IMR-90 (cell line): ENCODE data around the gene POLR2L. TPM values are rescaled to one million over a fixed set of nuclear protein-coding genes. Genes with fewer than 3 reads are reported as not detected.
A peak's percentile ranks its signal among the peaks of the same experiment; 100 is the strongest.

Experiments used
- ATAC-seq: fragments of 200-7000 bp; cut with Tn5 transposase; 2 replicates; pipeline ENCODE4 v1.9.1; 2020; ENCODE audit warnings: low read depth, mild to moderate bottlenecking, moderate library complexity
- BruUV-seq: library from RNA; stranded (reverse); fragments of 400-500 nt; replicated peaks from 2 replicates; lab custom pipeline; 2021; lab: Mats Ljungman, UMichigan
- CTCF ChIA-PET: fragments of 300-600 bp; formaldehyde crosslinking; extraction: SDS; loops from one replicate; lab custom pipeline; 2021; ENCODE audit warnings: antibody characterized with exemption; lab: Yijun Ruan, JAX
- POLR2A ChIA-PET: fragments of 300-600 bp; sonication (Branson Sonifier 250); formaldehyde crosslinking; loops from one replicate; lab custom pipeline; 2022; ENCODE audit warnings: antibody characterized with exemption; ENCODE audit not compliant: unreplicated experiment; lab: Charles Lee
- DNase-seq: peaks from one replicate; pipeline ENCODE4 v3.0.0; 2013
- H2AFZ ChIP-seq: replicated peaks from 2 replicates; pipeline ENCODE3; 2013; ENCODE audit warnings: low read length, mild to moderate bottlenecking; ENCODE audit not compliant: poor library complexity
- H2AK5ac ChIP-seq: 2 replicates; pipeline ENCODE4 v1.6.1; 2013; ENCODE audit warnings: low read depth, low read length, inconsistent platforms
- H2AK9ac ChIP-seq: replicated peaks from 2 replicates; pipeline ENCODE3; 2013; ENCODE audit warnings: mild to moderate bottlenecking, low read depth, low read length, moderate library complexity; ENCODE audit not compliant: poor library complexity
- H2BK120ac ChIP-seq: 2 replicates; pipeline ENCODE4 v1.6.1; 2013; ENCODE audit warnings: low read depth, low read length, inconsistent platforms
- H2BK15ac ChIP-seq: 3 replicates; pipeline ENCODE4 v1.6.1; 2013; ENCODE audit warnings: low read depth, low read length, inconsistent platforms
- H2BK20ac ChIP-seq: 2 replicates; pipeline ENCODE4 v1.6.1; 2013; ENCODE audit warnings: low read depth, mild to moderate bottlenecking, inconsistent platforms, low read length, moderate library complexity
- H2BK5ac ChIP-seq: 2 replicates; pipeline ENCODE4 v1.6.1; 2013; ENCODE audit warnings: mild to moderate bottlenecking, low read depth, low read length, inconsistent platforms; ENCODE audit not compliant: poor library complexity, severe bottlenecking
- H3K14ac ChIP-seq: replicated peaks from 2 replicates; pipeline ENCODE4 v1.6.1; 2013; ENCODE audit warnings: low read depth, low read length, inconsistent platforms
- H3K18ac ChIP-seq: 2 replicates; pipeline ENCODE4 v1.6.1; 2013; ENCODE audit warnings: low read depth, low read length, control low read depth
- H3K23ac ChIP-seq: 2 replicates; pipeline ENCODE4 v1.6.1; 2013; ENCODE audit warnings: low read depth, low read length, inconsistent platforms
- H3K27ac ChIP-seq: 2 replicates; pipeline ENCODE4 v1.5.1; 2013; ENCODE audit warnings: mild to moderate bottlenecking, control low read depth, low read length; ENCODE audit not compliant: insufficient read depth
- H3K27me3 ChIP-seq: 2 replicates; pipeline ENCODE4 v1.6.1; 2013; ENCODE audit warnings: low read length; ENCODE audit not compliant: control insufficient read depth, insufficient read depth
- H3K36me3 ChIP-seq: 2 replicates; pipeline ENCODE4 v1.6.1; 2013; ENCODE audit warnings: low read length, mixed read lengths; ENCODE audit not compliant: control insufficient read depth, insufficient read depth
- H3K4ac ChIP-seq: 2 replicates; pipeline ENCODE4 v1.6.1; 2013; ENCODE audit warnings: low read depth, low read length, inconsistent platforms
- H3K4me1 ChIP-seq: 2 replicates; pipeline ENCODE4 v1.6.1; 2013; ENCODE audit warnings: low read length, mixed read lengths; ENCODE audit not compliant: control insufficient read depth, insufficient read depth
- H3K4me2 ChIP-seq: 2 replicates; pipeline ENCODE4 v1.6.1; 2013; ENCODE audit warnings: low read depth, mild to moderate bottlenecking, control low read depth, low read length, moderate library complexity
- H3K4me3 ChIP-seq: 2 replicates; pipeline ENCODE4 v1.5.1; 2013; ENCODE audit warnings: low read depth, mild to moderate bottlenecking, control low read depth, low read length, moderate library complexity; ENCODE audit not compliant: insufficient read depth
- H3K56ac ChIP-seq: 2 replicates; pipeline ENCODE4 v1.6.1; 2013; ENCODE audit warnings: low read length, inconsistent platforms; ENCODE audit not compliant: insufficient read depth; ENCODE audit errors: extremely low read depth
- H3K79me1 ChIP-seq, 2 experiments: 2 replicates each; pipeline ENCODE4 v1.6.1; 2013; ENCODE audit warnings: low read length in 2 of 2, inconsistent platforms in 1 of 2, low read depth in 1 of 2
- H3K9ac ChIP-seq: 2 replicates; pipeline ENCODE4 v1.6.1; 2013; ENCODE audit warnings: low read depth, low read length, control low read depth
- H3K9me1 ChIP-seq: 2 replicates; pipeline ENCODE4 v1.6.1; 2013; ENCODE audit warnings: low read length, inconsistent platforms; ENCODE audit not compliant: insufficient read depth
- H3K9me3 ChIP-seq: 2 replicates; pipeline ENCODE4 v1.6.1; 2013; ENCODE audit warnings: low read length; ENCODE audit not compliant: control insufficient read depth, insufficient read depth
- H4K20me1 ChIP-seq: 2 replicates; pipeline ENCODE4 v1.6.1; 2013; ENCODE audit warnings: low read length, inconsistent platforms; ENCODE audit not compliant: insufficient read depth
- H4K5ac ChIP-seq: 2 replicates; pipeline ENCODE4 v1.6.1; 2013; ENCODE audit warnings: mild to moderate bottlenecking, low read depth, low read length, control low read depth
- H4K8ac ChIP-seq, 2 experiments: 2 replicates each; pipeline ENCODE4 v1.6.1; 2013; ENCODE audit warnings: low read depth in 2 of 2, low read length in 2 of 2, control low read depth in 1 of 2, inconsistent platforms in 1 of 2
- H4K91ac ChIP-seq: 2 replicates; pipeline ENCODE4 v1.6.1; 2013; ENCODE audit warnings: low read depth, low read length, inconsistent platforms; ENCODE audit not compliant: insufficient read depth
- CHD1 ChIP-seq: IDR thresholded peaks from 2 replicates; pipeline ENCODE4 v1.6.1; 2012; ENCODE audit warnings: low read depth, low read length, improper control_type of control experiment
- MAZ ChIP-seq: IDR thresholded peaks from 2 replicates; pipeline ENCODE4 v1.6.1; 2012; ENCODE audit warnings: low read depth, mild to moderate bottlenecking, low read length, improper control_type of control experiment, moderate library complexity, borderline replicate concordance
- POLR2A ChIP-seq: IDR thresholded peaks from 2 replicates; pipeline ENCODE4 v1.6.1; 2012; ENCODE audit warnings: mild to moderate bottlenecking, low read depth, low read length
- RCOR1 ChIP-seq: IDR thresholded peaks from 2 replicates; pipeline ENCODE4 v1.6.1; 2012; ENCODE audit warnings: mild to moderate bottlenecking, low read length, improper control_type of control experiment; ENCODE audit not compliant: insufficient replicate concordance
- USF2 ChIP-seq: fragments of 150-350 bp; IDR thresholded peaks from 2 replicates; pipeline ENCODE4 v1.6.1; 2017; ENCODE audit warnings: mild to moderate bottlenecking, antibody characterized with exemption, low read length, low read depth
- WGBS, 2 experiments: methylation state at CpG; one replicate each; pipeline versions ENCODE4 v1.1.5 to v1.1.7; 2013; ENCODE audit warnings: missing lambda C conversion rate in 2 of 2; ENCODE audit not compliant: insufficient read length in 1 of 2; ENCODE audit errors: extremely low coverage in 2 of 2; 5-methylcytosine and 5-hydroxymethylcytosine counted together
- dilution Hi-C: fragments of 300-500 bp; cut with HindIII; formaldehyde crosslinking; loops from one replicate; pipeline ENCODE4 v1.14.3; 2018; ENCODE audit warnings: low sequenced_read_pairs; ENCODE audit not compliant: unreplicated experiment
- in situ Hi-C: fragments of 300-500 bp; cut with MboI; formaldehyde crosslinking; loops from 3 replicates; pipeline ENCODE4 v1.14.3; 2019; ENCODE audit warnings: low sequenced_read_pairs, inconsistent platforms, mixed read lengths
- intact Hi-C: fragments of 100-400 bp; cut with micrococcal nuclease; formaldehyde crosslinking; loops from 2 replicates; pipeline ENCODE4 v1.10.0; 2022
- polyA plus RNA-seq, 3 experiments: library from polyadenylated mRNA; depleted of rRNA; stranded (reverse); fragments of >200 nt; gene quantifications; 2 replicates each; pipeline ENCODE4 v1.2.3, GENCODE V29; 2012; ENCODE audit warnings: low replicate concordance in 1 of 3
- total RNA-seq: library from RNA; depleted of rRNA; stranded (reverse); fragments of >200 nt; gene quantifications from 2 replicates; pipeline ENCODE4 v1.2.3, GENCODE V29; 2012

Gene POLR2L
- total and polyA plus RNA-seq, 2 of the 4 experiments (the other 2 are of a cell fraction), result 44.4 to 416 TPM

GRCh38 chr11:843818-844692 is 1.7 kb upstream of the POLR2L start (continued):
- TF ChIP-seq USF2, result peak; percentile 63; the same call in 1 of the 2 replicates

GRCh38 chr11:843086-843734 is 881 bp upstream of the POLR2L start:
- Histone ChIP-seq H4K91ac (peak overlapping the region; percentile 96), H2BK15ac (0 out of 3 replicates have a peak overlapping the region, but pooled peaks have one; percentile 35), H3K27me3 (no peaks in the 10 kb centered on the region), H3K27ac (peak overlapping the region; percentile 98), H3K9me3 (no peaks in the 10 kb centered on the region), H3K9ac (peak overlapping the region; percentile 80), H2AK9ac (peak overlapping the region; percentile 99), H3K9me1 (peaks cover 19% of the 10 kb centered on the region), H4K8ac (peak overlapping the region; percentile 77 to 91), H2BK20ac (no peak overlapping the region), H3K79me1 (peaks cover 20 to 70% of the 10 kb centered on the region in 2 experiments; a peak in 3 of 4 replicates), H3K56ac (peak overlapping the region; percentile 92), H3K14ac (peak overlapping the region; percentile 80), H2BK120ac (peak overlapping the region; percentile 95), H2BK5ac (peak overlapping the region; percentile 100), H3K4me3 (peak overlapping the region; percentile 98), H4K20me1 (peaks cover 49% of the 10 kb centered on the region), H3K4me2 (peak overlapping the region; percentile 82), H2AK5ac (peak overlapping the region; percentile 97), H3K18ac (peak overlapping the region; percentile 88), H4K5ac (peak overlapping the region; percentile 85), H3K23ac (peak overlapping the region; percentile 65), H3K4ac (peak overlapping the region; percentile 96), H2AFZ (peak overlapping the region; percentile 69), H3K4me1 (peaks cover 35% of the 10 kb centered on the region), H3K36me3 (peaks cover 31% of the 10 kb centered on the region)
- dilution Hi-C loops, result no loop called here
- no TSS peak for BruUV-seq
- TF ChIP-seq POLR2A (0 out of 2 replicates have a peak, but pooled peaks have one; percentile 28), CHD1 (no peak), RCOR1 (no peak), MAZ (no peak)
- 0% methylated on average over 34 of the region's 53 CpGs; no CpG with 5 or more reads in 1 of the 2 experiments for WGBS, 2 experiments
- POLR2A ChIA-PET, result interaction anchor here (0.6 to 1.0 kb wide), 2 partner anchors 9 to 10 kb away, joined by 3 to 4 read pairs; partner anchors contain the start of gene CD151
- DNase-seq (no peak), ATAC-seq (no peak)
- CTCF ChIA-PET, result interaction anchor here (0.9 kb wide), 1 partner anchor 8 kb away, joined by 3 read pairs; no protein-coding TSS in a partner anchor
- intact Hi-C loops, result loop anchor here (10.0 kb wide), 1 partner anchor 212 kb away; no protein-coding TSS in a partner anchor
- in situ Hi-C loops, result no loop called here
